ENCODE data around the gene MYD88. TPM values are rescaled to one million over a fixed set of nuclear protein-coding genes. Genes with fewer than 3 reads are reported as not detected.

Gene MYD88
- total RNA-seq, 1 donor from 2014 or later = 39.5 TPM

DNA sequence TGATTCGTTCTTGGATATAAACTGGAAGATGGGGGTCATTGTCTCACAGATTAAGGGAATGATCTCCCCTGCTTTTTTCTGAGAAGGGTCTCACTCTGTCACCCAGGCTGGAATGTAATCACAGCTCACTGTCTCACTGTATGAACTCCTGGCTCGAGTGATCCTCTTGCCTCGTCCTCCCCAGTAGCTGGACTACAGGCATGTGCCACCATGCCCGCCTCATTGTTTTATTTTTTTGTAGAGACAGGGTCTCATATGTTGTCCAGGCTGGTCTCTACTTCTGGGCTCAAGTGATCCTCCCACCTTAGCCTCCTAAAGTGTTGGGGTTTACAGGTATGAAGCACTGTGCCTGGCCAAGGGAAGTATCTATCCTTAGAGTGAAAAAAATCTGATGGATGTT lies 32.3 kb downstream of the MYD88 start:
- Mint-ChIP-seq H3K4me3 (no peak overlapping the region), H3K9me3 (no peaks in the 10 kb centered on the region), H3K27ac (ENCODE audit: unreplicated experiment) (no peak overlapping the region), H3K4me1 (peaks cover 35% of the 10 kb centered on the region), H3K36me3 (ENCODE audit: low read depth) (no peaks in the 10 kb centered on the region), H3K27me3 (ENCODE audit: low read depth) (no peaks in the 10 kb centered on the region)
- TF ChIP-seq, protein P1, sequence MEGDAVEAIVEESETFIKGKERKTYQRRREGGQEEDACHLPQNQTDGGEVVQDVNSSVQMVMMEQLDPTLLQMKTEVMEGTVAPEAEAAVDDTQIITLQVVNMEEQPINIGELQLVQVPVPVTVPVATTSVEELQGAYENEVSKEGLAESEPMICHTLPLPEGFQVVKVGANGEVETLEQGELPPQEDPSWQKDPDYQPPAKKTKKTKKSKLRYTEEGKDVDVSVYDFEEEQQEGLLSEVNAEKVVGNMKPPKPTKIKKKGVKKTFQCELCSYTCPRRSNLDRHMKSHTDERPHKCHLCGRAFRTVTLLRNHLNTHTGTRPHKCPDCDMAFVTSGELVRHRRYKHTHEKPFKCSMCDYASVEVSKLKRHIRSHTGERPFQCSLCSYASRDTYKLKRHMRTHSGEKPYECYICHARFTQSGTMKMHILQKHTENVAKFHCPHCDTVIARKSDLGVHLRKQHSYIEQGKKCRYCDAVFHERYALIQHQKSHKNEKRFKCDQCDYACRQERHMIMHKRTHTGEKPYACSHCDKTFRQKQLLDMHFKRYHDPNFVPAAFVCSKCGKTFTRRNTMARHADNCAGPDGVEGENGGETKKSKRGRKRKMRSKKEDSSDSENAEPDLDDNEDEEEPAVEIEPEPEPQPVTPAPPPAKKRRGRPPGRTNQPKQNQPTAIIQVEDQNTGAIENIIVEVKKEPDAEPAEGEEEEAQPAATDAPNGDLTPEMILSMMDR (conservative IDR thresholded peaks at IDR 0.05) = no peak
- DNase-seq (ENCODE audit: low read depth, low spot score) = no peak

DNA sequence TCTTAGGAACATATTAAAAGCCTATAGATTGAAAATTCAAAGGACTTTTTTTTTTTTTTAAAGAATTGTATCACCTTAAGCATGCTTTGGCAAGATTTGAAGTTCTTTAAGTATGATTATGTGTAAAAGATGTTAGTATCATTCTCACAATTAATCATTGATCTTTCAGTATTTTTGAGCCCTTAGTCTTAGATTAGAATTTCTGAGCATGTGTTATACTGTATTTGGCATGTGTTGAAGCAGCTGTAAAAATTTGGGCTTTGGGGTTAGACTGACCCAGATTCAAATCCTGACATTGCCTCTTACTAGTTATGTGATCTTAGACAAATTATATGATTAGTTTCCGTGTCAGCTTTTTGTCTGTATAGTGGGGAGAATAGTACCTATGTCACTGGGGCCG lies 33.2 kb downstream of the MYD88 start:
- H3K27me3 Mint-ChIP-seq (ENCODE audit: low read depth) = no peaks in the 10 kb centered on the region
- H3K27ac Mint-ChIP-seq (ENCODE audit: unreplicated experiment) = no peak overlapping the region
- no peak for DNase-seq (ENCODE audit: low read depth, low spot score)
- no peak overlapping the region for H3K4me3 Mint-ChIP-seq
- no peaks in the 10 kb centered on the region for H3K36me3 Mint-ChIP-seq (ENCODE audit: low read depth)
- peaks cover 30% of the 10 kb centered on the region for H3K4me1 Mint-ChIP-seq
- no peaks in the 10 kb centered on the region for H3K9me3 Mint-ChIP-seq
- TF ChIP-seq, protein P1 (conservative IDR thresholded peaks at IDR 0.05) = no peak

DNA sequence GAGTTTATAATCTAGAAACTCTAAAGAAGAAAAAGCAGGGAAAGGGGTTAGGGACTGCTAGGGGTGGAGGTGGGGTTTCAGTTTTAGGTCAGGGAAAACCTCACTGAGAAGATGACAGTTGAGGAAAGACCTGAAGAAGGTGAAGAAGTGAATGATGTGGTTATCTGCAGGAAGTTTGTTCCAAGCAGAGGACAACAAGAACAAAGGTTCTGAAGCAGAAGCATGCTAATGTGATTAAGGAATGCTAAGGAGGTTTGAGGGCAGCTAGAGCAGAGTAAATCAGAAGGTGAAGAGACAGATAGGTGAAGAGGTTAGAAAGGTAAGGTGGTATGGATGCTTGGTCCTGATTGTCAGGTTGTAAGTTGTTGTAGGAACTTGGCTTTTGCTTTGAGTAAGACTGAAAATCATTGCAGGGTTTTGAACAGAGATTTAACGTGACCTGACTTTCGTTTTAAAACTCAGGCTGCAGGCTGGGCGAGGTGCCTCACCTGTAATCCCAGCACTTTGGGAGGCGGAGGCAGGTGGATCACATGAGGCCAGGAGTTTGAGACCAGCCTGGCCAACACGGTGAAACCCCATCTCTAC lies 35.5 kb downstream of the MYD88 start:
- Mint-ChIP-seq H3K36me3 (ENCODE audit: low read depth) (no peaks in the 10 kb centered on the region), H3K9me3 (no peaks in the 10 kb centered on the region), H3K27ac (ENCODE audit: unreplicated experiment) (no peak overlapping the region), H3K4me3 (no peak overlapping the region), H3K4me1 (peaks cover 16% of the 10 kb centered on the region), H3K27me3 (ENCODE audit: low read depth) (no peaks in the 10 kb centered on the region)
- DNase-seq (ENCODE audit: low read depth, low spot score) = no peak
- TF ChIP-seq, protein P1 (conservative IDR thresholded peaks at IDR 0.05) = no peak

DNA sequence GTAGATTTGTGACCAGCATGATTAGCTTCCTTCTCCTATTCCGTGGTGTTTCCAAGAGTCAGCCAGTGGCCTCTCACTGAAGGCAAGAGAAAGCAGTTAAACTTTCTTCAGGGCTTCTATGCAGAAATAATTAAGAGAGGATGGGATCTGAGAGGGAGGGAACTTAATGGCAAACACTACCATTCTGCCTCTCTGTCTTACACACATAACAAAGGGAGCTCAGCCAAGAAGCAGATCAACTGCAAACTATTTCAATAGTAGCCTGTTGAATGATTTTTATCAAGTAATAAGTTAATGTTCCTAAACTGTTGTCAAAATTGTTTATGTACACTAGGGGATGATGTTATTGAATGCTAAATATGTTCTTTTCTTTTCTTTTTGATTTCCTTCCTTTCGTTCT lies 38.7 kb downstream of the MYD88 start:
- H3K27ac Mint-ChIP-seq (ENCODE audit: unreplicated experiment) = no peak overlapping the region
- no peak for DNase-seq (ENCODE audit: low read depth, low spot score)

DNA sequence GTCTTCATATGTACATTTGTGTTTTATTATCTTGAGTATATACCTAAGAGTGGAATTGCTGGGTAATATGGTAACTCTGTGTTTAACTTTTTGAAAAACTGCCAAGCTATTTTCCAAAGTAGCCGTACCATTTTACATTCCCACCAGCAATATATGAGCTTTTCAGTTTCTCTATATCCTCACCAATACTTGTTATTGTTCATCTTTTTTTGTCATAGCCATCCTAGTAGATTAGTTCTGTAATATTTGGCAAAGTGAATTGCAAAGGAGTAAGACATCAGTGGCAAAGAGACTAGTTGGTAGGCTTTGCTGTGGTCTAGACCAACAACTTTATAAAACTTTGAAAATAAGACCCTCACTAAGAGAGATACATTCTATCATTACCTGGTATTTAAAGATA lies 48.3 kb downstream of the MYD88 start:
- peaks cover 20% of the 10 kb centered on the region for H3K4me1 Mint-ChIP-seq
- TF ChIP-seq, protein P1 (conservative IDR thresholded peaks at IDR 0.05) = no peak
- H3K27ac Mint-ChIP-seq (ENCODE audit: unreplicated experiment) = no peak overlapping the region
- DNase-seq (ENCODE audit: low read depth, low spot score) = no peak
- H3K27me3 Mint-ChIP-seq (ENCODE audit: low read depth) = no peaks in the 10 kb centered on the region
- no peak overlapping the region for H3K4me3 Mint-ChIP-seq
- peaks cover 2% of the 10 kb centered on the region for H3K9me3 Mint-ChIP-seq
- H3K36me3 Mint-ChIP-seq (ENCODE audit: low read depth) = peaks cover 18% of the 10 kb centered on the region

More for the DNA sequence above, 38.7 kb downstream of the MYD88 start:
- Mint-ChIP-seq H3K9me3 (no peaks in the 10 kb centered on the region), H3K4me1 (peaks cover 23% of the 10 kb centered on the region), H3K36me3 (ENCODE audit: low read depth) (no peaks in the 10 kb centered on the region), H3K27me3 (ENCODE audit: low read depth) (no peaks in the 10 kb centered on the region), H3K4me3 (no peak overlapping the region)
- TF ChIP-seq, protein P1 (conservative IDR thresholded peaks at IDR 0.05) = no peak
